ENCODE measurements around the gene SYT10. TPM values are rescaled to one million over a fixed set of nuclear protein-coding genes. Genes with fewer than 3 reads are reported as not detected.
"Not testable (repeated sequence)": the region's sequence is repeated elsewhere in the genome, so short reads cannot be mapped to it uniquely, and the experiment has no call there.

The SYT10 gene
- total RNA-seq, 4 donors from 2014 or later: not detected

- 44 to 61% methylated on average over 2 of the region's 2 CpGs for whole genome bisulfite sequencing, 2 donors
- H3K27ac ChIP-seq: no peak overlapping the region
- intact Hi-C loops (cut with DNase I): no loop called here
- DNase-seq: no peak
- TF ChIP-seq POLR2A (IDR thresholded peaks at IDR 0.05) (no peak), CTCF (IDR thresholded peaks at IDR 0.05) (no peak)
- H3K4me3 ChIP-seq: no peak overlapping the region
- H3K9me3 ChIP-seq: no peaks in the 10 kb centered on the region
- H3K36me3 ChIP-seq: no peaks in the 10 kb centered on the region
- no peaks in the 10 kb centered on the region for H3K27me3 ChIP-seq
- H3K4me1 ChIP-seq: no peaks in the 10 kb centered on the region
Measured at GRCh38 chr12:33370318-33370717, 69.3 kb downstream of the SYT10 start.

GRCh38 chr12:33357181-33357580 is 82.4 kb downstream of the SYT10 start:
- no peak for DNase-seq
- intact Hi-C loops (cut with DNase I): no loop called here
- H3K36me3 ChIP-seq: no peaks in the 10 kb centered on the region
- no peak overlapping the region for H3K4me3 ChIP-seq
- H3K27me3 ChIP-seq: no peaks in the 10 kb centered on the region
- no peaks in the 10 kb centered on the region for H3K4me1 ChIP-seq
- WGBS, 2 donors: 55 to 61% methylated on average over 2 of the region's 2 CpGs
- H3K27ac ChIP-seq: no peak overlapping the region
- TF ChIP-seq POLR2A (IDR thresholded peaks at IDR 0.05) (no peak), CTCF (IDR thresholded peaks at IDR 0.05) (no peak)
- H3K9me3 ChIP-seq: no peaks in the 10 kb centered on the region

- Histone ChIP-seq H3K9me3 (no peaks in the 10 kb centered on the region), H3K4me3 (no peak overlapping the region), H3K36me3 (no peaks in the 10 kb centered on the region), H3K4me1 (no peaks in the 10 kb centered on the region), H3K27me3 (no peaks in the 10 kb centered on the region), H3K27ac (no peak overlapping the region)
- TF ChIP-seq CTCF (IDR thresholded peaks at IDR 0.05): no peak
- no peak for TF ChIP-seq POLR2A (IDR thresholded peaks at IDR 0.05)
- intact Hi-C loops (cut with DNase I): no loop called here
- DNase-seq: no peak
Measured at GRCh38 chr12:33349791-33350190, 89.8 kb downstream of the SYT10 start.

GRCh38 chr12:33331961-33332398 is 107.6 kb downstream of the SYT10 start:
- H3K27me3 ChIP-seq; H3K4me3 ChIP-seq; DNase-seq; intact Hi-C loops (cut with DNase I); H3K27ac ChIP-seq; H3K9me3 ChIP-seq; H3K4me1 ChIP-seq; H3K36me3 ChIP-seq: not testable (repeated sequence)
- WGBS, 2 donors: 88 to 94% methylated on average over 12 to 13 of the region's 15 CpGs

- Histone ChIP-seq H3K27ac (no peak overlapping the region), H3K4me3 (no peak overlapping the region), H3K9me3 (no peaks in the 10 kb centered on the region), H3K27me3 (no peaks in the 10 kb centered on the region), H3K36me3 (no peaks in the 10 kb centered on the region), H3K4me1 (no peaks in the 10 kb centered on the region)
- TF ChIP-seq POLR2A (IDR thresholded peaks at IDR 0.05) (no peak), CTCF (IDR thresholded peaks at IDR 0.05) (no peak)
- 38 to 48% methylated on average over 2 of the region's 2 CpGs for WGBS, 2 donors
- no peak for DNase-seq
- intact Hi-C loops (cut with DNase I): no loop called here
Measured at GRCh38 chr12:33330940-33331339, 108.7 kb downstream of the SYT10 start.
